Measurements from ENCODE around the gene SARS1.

SARS1 gene

DNA sequence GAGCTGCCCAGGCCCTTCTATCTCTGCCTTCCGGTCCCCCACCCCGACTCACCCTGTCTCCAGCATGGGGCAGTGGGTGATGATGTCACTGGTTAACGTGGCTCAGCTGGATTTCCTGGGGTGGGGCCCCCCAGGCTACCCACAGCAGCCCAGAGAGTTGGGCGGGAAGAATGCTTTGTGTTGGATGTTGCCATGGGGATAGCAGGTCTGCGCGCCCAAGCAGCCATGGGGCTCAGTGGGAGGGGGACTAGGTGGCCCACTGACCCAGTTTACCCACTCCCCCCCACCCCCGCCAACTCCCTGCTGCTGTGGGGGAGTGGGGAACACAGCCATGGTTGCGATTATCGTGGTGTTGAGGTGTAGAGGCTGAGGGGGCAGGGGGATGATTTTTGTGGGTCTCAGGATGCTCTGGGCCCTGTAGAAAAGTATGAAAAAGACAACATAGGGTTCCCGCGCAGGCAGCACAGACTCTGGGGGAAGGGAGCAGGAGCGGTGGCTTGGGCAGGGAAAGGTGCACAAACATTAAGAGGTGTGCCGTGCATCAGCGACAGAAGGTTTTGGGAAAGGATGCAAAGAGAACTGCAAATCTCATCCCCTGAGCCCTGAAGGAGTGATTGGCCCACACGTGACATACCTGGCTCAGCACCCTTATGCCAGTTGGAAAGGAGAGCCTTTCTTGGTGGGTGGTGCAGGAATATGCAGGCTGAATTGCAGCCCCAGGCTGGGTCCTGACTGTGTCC is 44.1 kb downstream of the SARS1 start:
- Mint-ChIP-seq H3K27me3 (no peaks in the 10 kb centered on the region), H3K4me1 (peaks cover 42% of the 10 kb centered on the region), H3K4me3 (no peak overlapping the region), H3K9me3 (no peaks in the 10 kb centered on the region), H3K27ac (ENCODE audit: low read depth) (no peak overlapping the region), H3K36me3 (ENCODE audit: insufficient read depth) (no peaks in the 10 kb centered on the region)
- ATAC-seq (replicated peaks; ENCODE audit: extremely low read depth, poor library complexity, severe bottlenecking) (no peak), DNase-seq (ENCODE audit: low spot score in 2 of 2) (no peak)

DNA sequence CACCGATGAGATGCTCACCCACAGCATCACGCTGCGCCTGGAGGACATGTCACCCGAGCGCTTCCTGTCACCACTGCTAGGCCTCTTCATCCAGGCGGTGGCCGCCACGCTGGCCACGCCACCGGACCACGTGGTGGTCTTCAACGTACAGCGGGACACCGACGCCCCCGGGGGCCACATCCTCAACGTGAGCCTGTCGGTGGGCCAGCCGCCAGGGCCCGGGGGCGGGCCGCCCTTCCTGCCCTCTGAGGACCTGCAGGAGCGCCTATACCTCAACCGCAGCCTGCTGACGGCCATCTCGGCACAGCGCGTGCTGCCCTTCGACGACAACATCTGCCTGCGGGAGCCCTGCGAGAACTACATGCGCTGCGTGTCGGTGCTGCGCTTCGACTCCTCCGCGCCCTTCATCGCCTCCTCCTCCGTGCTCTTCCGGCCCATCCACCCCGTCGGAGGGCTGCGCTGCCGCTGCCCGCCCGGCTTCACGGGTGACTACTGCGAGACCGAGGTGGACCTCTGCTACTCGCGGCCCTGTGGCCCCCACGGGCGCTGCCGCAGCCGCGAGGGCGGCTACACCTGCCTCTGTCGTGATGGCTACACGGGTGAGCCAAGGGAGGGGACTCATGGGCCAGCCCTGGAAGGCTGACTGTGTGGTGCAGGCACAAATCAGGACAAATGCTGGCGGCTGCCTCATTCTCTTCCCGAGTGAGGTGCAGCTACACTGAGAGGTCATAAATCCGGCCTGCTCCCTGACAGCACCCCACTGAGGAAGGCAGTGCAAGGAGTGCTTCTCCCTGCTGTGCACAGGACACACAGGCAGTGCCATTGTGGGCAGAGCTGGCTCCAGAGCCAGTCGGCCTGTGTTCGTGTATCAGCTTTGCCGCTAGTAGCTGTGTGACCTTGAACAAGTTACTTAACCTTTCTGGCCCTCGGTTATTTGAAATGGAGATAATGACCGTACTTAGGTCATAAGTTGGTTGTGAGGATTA is 45.1 kb downstream of the SARS1 start:
- peaks cover 33% of the 10 kb centered on the region for H3K4me1 Mint-ChIP-seq
- DNase-seq (ENCODE audit: low spot score in 2 of 2) = no peak
- no peak overlapping the region for H3K4me3 Mint-ChIP-seq
- no peaks in the 10 kb centered on the region for H3K9me3 Mint-ChIP-seq
- H3K27ac Mint-ChIP-seq (ENCODE audit: low read depth) = no peak overlapping the region
- peaks cover 2% of the 10 kb centered on the region for H3K36me3 Mint-ChIP-seq (ENCODE audit: insufficient read depth)
- ATAC-seq (replicated peaks; ENCODE audit: extremely low read depth, poor library complexity, severe bottlenecking) = no peak
- H3K27me3 Mint-ChIP-seq = no peaks in the 10 kb centered on the region

DNA sequence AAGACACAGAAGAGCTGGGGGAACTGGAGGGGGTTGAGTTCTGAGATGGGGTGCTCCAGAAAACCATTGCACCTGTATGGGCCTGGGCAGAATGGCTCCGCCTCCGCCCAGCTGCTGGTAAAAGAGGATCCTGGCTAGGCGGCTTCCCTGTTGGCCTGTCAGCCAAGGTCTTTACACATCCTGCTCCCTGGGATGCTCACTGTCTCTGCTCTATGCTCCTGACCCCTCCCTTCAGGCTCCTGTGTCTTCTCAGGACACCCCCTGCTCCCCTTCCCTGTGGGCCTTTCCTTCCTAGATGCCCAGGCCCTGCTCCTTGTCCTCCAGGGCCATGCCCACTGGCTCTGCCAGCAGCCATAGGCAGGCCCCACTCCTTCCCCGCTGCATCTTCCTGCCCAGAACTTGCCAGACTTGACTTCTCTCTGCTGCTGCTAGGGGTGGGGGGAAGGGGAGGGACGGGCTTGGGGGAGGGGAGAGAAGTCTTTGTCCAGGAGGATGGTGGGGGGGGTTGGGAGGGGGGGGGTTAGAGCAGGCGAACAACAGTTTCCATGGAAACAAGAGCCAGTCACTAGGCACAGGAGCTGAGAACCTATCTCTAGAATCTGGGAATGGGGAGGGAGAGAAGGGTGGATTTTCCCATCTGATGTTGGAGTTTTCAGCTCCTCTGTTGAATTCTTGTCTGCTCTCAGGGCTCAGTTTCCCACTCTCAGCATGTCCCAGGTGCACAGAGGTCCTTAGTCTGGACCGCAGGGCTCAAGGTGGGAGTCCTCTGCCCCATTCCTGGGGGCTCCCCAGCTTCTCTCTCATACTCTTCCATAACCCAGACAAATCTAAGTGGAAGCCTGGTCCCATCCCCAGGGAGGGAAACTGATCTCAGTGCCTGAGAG is 46.2 kb downstream of the SARS1 start:
- Mint-ChIP-seq H3K27ac (ENCODE audit: low read depth) (no peak overlapping the region), H3K4me3 (no peak overlapping the region)

DNA sequence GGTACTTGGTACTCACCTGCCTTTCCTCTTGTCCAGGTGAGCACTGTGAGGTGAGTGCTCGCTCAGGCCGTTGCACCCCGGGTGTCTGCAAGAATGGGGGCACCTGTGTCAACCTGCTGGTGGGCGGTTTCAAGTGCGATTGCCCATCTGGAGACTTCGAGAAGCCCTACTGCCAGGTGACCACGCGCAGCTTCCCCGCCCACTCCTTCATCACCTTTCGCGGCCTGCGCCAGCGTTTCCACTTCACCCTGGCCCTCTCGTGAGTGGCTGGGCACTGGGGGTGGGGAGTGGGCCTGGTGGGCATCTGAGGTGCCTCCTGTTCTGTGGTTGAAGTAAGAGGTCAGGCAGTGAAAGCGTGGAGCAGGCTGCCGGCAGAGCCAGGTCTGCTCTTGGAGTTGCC is 47.3 kb downstream of the SARS1 start:
- H3K4me3 Mint-ChIP-seq = no peak overlapping the region
- peaks cover 2% of the 10 kb centered on the region for H3K36me3 Mint-ChIP-seq (ENCODE audit: insufficient read depth)
- no peak for DNase-seq (ENCODE audit: low spot score in 2 of 2)
- no peaks in the 10 kb centered on the region for H3K27me3 Mint-ChIP-seq
- ATAC-seq (replicated peaks; ENCODE audit: extremely low read depth, poor library complexity, severe bottlenecking) = no peak
- peaks cover 16% of the 10 kb centered on the region for H3K4me1 Mint-ChIP-seq
- H3K9me3 Mint-ChIP-seq = no peaks in the 10 kb centered on the region
- H3K27ac Mint-ChIP-seq (ENCODE audit: low read depth) = no peak overlapping the region

More for the DNA sequence above, 46.2 kb downstream of the SARS1 start:
- Mint-ChIP-seq H3K9me3 (no peaks in the 10 kb centered on the region), H3K36me3 (ENCODE audit: insufficient read depth) (peaks cover 2% of the 10 kb centered on the region), H3K4me1 (peaks cover 27% of the 10 kb centered on the region), H3K27me3 (no peaks in the 10 kb centered on the region)
- DNase-seq (ENCODE audit: low spot score in 2 of 2) = no peak
- no peak for ATAC-seq (replicated peaks; ENCODE audit: extremely low read depth, poor library complexity, severe bottlenecking)

GRCh38 chr1:109261578-109261977 is 47.9 kb downstream of the SARS1 start:
- Mint-ChIP-seq H3K4me1 (peaks cover 13% of the 10 kb centered on the region), H3K36me3 (ENCODE audit: insufficient read depth) (peaks cover 2% of the 10 kb centered on the region), H3K27me3 (no peaks in the 10 kb centered on the region), H3K27ac (ENCODE audit: low read depth) (no peak overlapping the region), H3K9me3 (no peaks in the 10 kb centered on the region), H3K4me3 (no peak overlapping the region)
- no peak for ATAC-seq (replicated peaks; ENCODE audit: extremely low read depth, poor library complexity, severe bottlenecking)
- DNase-seq (ENCODE audit: low spot score in 2 of 2) = no peak

DNA sequence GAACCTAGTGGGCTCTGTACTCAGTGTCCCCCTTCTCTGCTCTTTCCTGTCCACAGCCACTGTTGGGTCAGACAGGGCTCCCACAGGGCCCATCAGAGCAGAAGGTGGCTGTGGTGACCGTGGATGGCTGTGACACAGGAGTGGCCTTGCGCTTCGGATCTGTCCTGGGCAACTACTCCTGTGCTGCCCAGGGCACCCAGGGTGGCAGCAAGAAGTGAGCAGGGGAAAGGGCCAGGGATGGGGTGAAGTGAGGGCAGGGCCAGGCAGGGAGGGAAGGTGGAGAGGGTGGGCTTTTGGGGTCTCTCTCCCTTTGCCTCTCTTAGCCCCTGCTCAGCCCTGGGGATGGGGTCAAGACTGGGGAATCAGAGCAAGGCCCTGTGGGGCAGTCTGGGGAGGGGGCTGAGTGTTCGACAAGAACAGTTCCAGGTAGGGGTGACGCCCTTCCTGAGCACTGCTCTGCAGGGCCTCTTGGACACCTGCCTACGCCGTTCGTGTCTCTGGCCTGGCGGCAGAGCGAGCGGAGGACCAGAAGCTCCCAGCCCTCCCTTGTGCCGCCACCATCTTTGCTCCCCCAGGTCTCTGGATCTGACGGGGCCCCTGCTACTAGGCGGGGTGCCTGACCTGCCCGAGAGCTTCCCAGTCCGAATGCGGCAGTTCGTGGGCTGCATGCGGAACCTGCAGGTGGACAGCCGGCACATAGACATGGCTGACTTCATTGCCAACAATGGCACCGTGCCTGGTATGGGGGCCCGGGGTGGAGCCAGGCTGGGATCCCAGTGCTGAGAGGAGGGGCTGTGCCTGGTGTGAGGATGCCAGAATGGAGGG is 48.7 kb downstream of the SARS1 start:
- Mint-ChIP-seq H3K9me3 (no peaks in the 10 kb centered on the region), H3K36me3 (ENCODE audit: insufficient read depth) (peaks cover 2% of the 10 kb centered on the region), H3K27me3 (no peaks in the 10 kb centered on the region), H3K27ac (ENCODE audit: low read depth) (no peak overlapping the region), H3K4me1 (peaks cover 6% of the 10 kb centered on the region), H3K4me3 (no peak overlapping the region)
- no peak for DNase-seq (ENCODE audit: low spot score in 2 of 2)
- ATAC-seq (replicated peaks; ENCODE audit: extremely low read depth, poor library complexity, severe bottlenecking) = no peak

DNA sequence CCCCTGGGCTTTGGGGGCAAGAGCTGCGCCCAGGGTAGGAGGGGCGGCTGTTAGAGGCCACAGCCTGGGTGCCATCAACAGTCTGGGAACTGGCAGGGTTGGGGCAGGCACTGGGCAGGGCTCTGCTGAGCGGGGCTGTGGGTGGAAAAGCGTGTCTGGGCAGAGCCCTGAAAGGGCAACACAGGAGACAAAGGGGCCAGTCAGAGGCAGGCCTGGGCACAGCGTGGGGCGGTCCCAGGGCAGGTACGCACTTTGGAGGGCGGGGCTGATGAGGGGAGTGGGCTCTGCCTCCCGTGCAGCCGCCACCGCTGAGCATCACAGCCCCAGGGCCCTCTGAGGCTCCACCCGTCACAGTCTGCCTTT is 49.5 kb downstream of the SARS1 start:
- no peak overlapping the region for H3K4me3 Mint-ChIP-seq
- DNase-seq (ENCODE audit: low spot score in 2 of 2) (no peak), ATAC-seq (replicated peaks; ENCODE audit: extremely low read depth, poor library complexity, severe bottlenecking) (no peak)
- no peaks in the 10 kb centered on the region for H3K27me3 Mint-ChIP-seq
- peak overlapping the region; percentile 25 for H3K27ac Mint-ChIP-seq (ENCODE audit: low read depth)
- H3K4me1 Mint-ChIP-seq = no peaks in the 10 kb centered on the region
- H3K36me3 Mint-ChIP-seq (ENCODE audit: insufficient read depth) = peaks cover 5% of the 10 kb centered on the region
- no peaks in the 10 kb centered on the region for H3K9me3 Mint-ChIP-seq

- ATAC-seq (replicated peaks; ENCODE audit: extremely low read depth, poor library complexity, severe bottlenecking) = peak; percentile 70
- no peak overlapping the region for H3K4me3 Mint-ChIP-seq
- peak; percentile 55 to 75 for DNase-seq (ENCODE audit: low spot score in 2 of 2)
- peaks cover 5% of the 10 kb centered on the region for H3K36me3 Mint-ChIP-seq (ENCODE audit: insufficient read depth)
- H3K9me3 Mint-ChIP-seq = no peaks in the 10 kb centered on the region
- H3K27ac Mint-ChIP-seq (ENCODE audit: low read depth) = peak overlapping the region; percentile 25
- H3K4me1 Mint-ChIP-seq = no peaks in the 10 kb centered on the region
- H3K27me3 Mint-ChIP-seq = no peaks in the 10 kb centered on the region
These were observed 50.1 kb downstream of the SARS1 start for GRCh38 chr1:109263597-109264378.

GRCh38 chr1:109264379-109264755 is 50.6 kb downstream of the SARS1 start:
- H3K27me3 Mint-ChIP-seq = no peaks in the 10 kb centered on the region

DNA sequence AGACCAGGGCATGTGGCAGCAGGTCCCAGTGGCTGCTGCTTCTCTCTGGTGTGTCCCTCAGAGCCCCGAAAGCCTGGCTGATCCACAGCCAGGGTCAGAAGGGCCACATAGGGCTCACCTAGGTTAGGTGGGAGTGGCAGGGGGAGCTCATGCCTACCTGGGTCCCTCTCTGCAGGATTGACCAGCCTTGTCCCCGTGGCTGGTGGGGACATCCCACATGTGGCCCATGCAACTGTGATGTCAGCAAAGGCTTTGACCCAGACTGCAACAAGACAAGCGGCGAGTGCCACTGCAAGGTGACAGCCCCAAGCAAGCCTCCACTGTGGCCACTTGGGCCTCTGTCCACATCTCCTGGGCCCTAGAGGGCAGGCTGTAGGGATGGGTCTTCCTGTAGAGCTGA is 51.3 kb downstream of the SARS1 start:
- Mint-ChIP-seq H3K27ac (ENCODE audit: low read depth) (no peak overlapping the region), H3K4me1 (no peaks in the 10 kb centered on the region), H3K36me3 (ENCODE audit: insufficient read depth) (peaks cover 5% of the 10 kb centered on the region), H3K27me3 (no peaks in the 10 kb centered on the region), H3K9me3 (no peaks in the 10 kb centered on the region), H3K4me3 (no peak overlapping the region)
- ATAC-seq (replicated peaks; ENCODE audit: extremely low read depth, poor library complexity, severe bottlenecking) = no peak
- DNase-seq (ENCODE audit: low spot score in 2 of 2) = no peak

More at GRCh38 chr1:109264379-109264755, 50.6 kb downstream of the SARS1 start:
- no peaks in the 10 kb centered on the region for H3K4me1 Mint-ChIP-seq
- ATAC-seq (replicated peaks; ENCODE audit: extremely low read depth, poor library complexity, severe bottlenecking) = no peak
- H3K4me3 Mint-ChIP-seq = no peak overlapping the region
- H3K9me3 Mint-ChIP-seq = no peaks in the 10 kb centered on the region
- DNase-seq (ENCODE audit: low spot score in 2 of 2) = no peak
- H3K36me3 Mint-ChIP-seq (ENCODE audit: insufficient read depth) = peaks cover 5% of the 10 kb centered on the region
- no peak overlapping the region for H3K27ac Mint-ChIP-seq (ENCODE audit: low read depth)

GRCh38 chr1:109265741-109266330 is 52.1 kb downstream of the SARS1 start:
- Mint-ChIP-seq H3K4me1 (no peaks in the 10 kb centered on the region), H3K4me3 (no peak overlapping the region), H3K9me3 (no peaks in the 10 kb centered on the region), H3K27ac (ENCODE audit: low read depth) (no peak overlapping the region), H3K36me3 (ENCODE audit: insufficient read depth) (peaks cover 5% of the 10 kb centered on the region), H3K27me3 (no peaks in the 10 kb centered on the region)
- no peak for ATAC-seq (replicated peaks; ENCODE audit: extremely low read depth, poor library complexity, severe bottlenecking)
- DNase-seq (ENCODE audit: low spot score in 2 of 2) = no peak

Measured in central memory CD8-positive, alpha-beta T cell (primary cell).